Prostate gland (tissue), 2 donors: Measurements from ENCODE around the gene CAND2. TPM values are rescaled to one million over a fixed set of nuclear protein-coding genes. Genes with fewer than 3 reads are reported as not detected.
"Not testable (repeated sequence)": the region's sequence is repeated elsewhere in the genome, so short reads cannot be mapped to it uniquely, and the experiment has no call there.

Experiments
- DNase-seq: peaks from one replicate; pipeline ENCODE4 v3.0.0-alpha.2; 2019; ENCODE audit warnings: low spot score
- H3K27ac ChIP-seq, 2 donors: fragments of 200-600 bp; sonication (generic); 2 replicates each; pipeline ENCODE4 v1.5.1; 2017 to 2019
- H3K27me3 ChIP-seq: fragments of 200-600 bp; sonication (generic); replicated peaks from 2 replicates; pipeline ENCODE4 v1.5.1; 2019; ENCODE audit not compliant: insufficient read depth
- H3K36me3 ChIP-seq, 2 donors: fragments of 200-600 bp; sonication (generic); 1 replicate in 1 of 2; 2 replicates in 1 of 2; pipeline versions ENCODE4 v1.5.1 to v1.8.1; 2017 to 2019
- H3K4me1 ChIP-seq: fragments of 200-600 bp; sonication (generic); replicated peaks from 2 replicates; pipeline ENCODE4 v1.5.1; 2019
- H3K4me3 ChIP-seq, 2 donors: fragments of 200-600 bp; sonication (generic); 2 replicates each; pipeline ENCODE4 v1.5.1; 2017 to 2019
- H3K9me3 ChIP-seq: fragments of 200-600 bp; sonication (generic); 2 replicates; pipeline ENCODE4 v1.5.1; 2017
- CTCF ChIP-seq, 4 experiments: fragments of 200-600 bp in 2 of 4; fragments of 450-650 bp in 2 of 4; sonication (generic) in 2 of 4; IDR thresholded peaks; 1 replicate in 3 of 4; 2 replicates in 1 of 4; pipeline ENCODE4 v1.5.1; 2016 to 2019; ENCODE audit warnings: antibody characterized with exemption in 4 of 4, mild to moderate bottlenecking in 2 of 4, moderate library complexity in 2 of 4
- POLR2A ChIP-seq: fragments of 450-650 bp; IDR thresholded peaks from one replicate; pipeline ENCODE4 v1.6.1; 2016; ENCODE audit warnings: antibody characterized with exemption, mild to moderate bottlenecking
- POLR2AphosphoS5 ChIP-seq: sonication (generic); formaldehyde crosslinking; IDR thresholded peaks from one replicate; pipeline ENCODE4 v1.6.1; 2017; ENCODE audit warnings: antibody characterized with exemption
- WGBS: methylation state at CpG from one replicate; pipeline ENCODE4 v1.1.5; 2018; 5-methylcytosine and 5-hydroxymethylcytosine counted together
- intact Hi-C: fragments of 100-400 bp; cut with DNase I; formaldehyde crosslinking; loops from one replicate; pipeline ENCODE4 v1.14.2; 2022
- small RNA-seq, 2 donors: library from RNA; depleted of rRNA; stranded (forward); fragments of <200 nt; gene quantifications; one replicate each; pipeline ENCODE3, GENCODE V24; 2016
- total RNA-seq, 2 donors: library from RNA; depleted of rRNA; stranded (reverse); fragments of >200 nt; gene quantifications; one replicate each; pipeline ENCODE4 v1.1.0, GENCODE V29; 2016

The CAND2 gene
- total RNA-seq, 2 donors from 2014 or later = 8.4 to 86.3 TPM

DNA sequence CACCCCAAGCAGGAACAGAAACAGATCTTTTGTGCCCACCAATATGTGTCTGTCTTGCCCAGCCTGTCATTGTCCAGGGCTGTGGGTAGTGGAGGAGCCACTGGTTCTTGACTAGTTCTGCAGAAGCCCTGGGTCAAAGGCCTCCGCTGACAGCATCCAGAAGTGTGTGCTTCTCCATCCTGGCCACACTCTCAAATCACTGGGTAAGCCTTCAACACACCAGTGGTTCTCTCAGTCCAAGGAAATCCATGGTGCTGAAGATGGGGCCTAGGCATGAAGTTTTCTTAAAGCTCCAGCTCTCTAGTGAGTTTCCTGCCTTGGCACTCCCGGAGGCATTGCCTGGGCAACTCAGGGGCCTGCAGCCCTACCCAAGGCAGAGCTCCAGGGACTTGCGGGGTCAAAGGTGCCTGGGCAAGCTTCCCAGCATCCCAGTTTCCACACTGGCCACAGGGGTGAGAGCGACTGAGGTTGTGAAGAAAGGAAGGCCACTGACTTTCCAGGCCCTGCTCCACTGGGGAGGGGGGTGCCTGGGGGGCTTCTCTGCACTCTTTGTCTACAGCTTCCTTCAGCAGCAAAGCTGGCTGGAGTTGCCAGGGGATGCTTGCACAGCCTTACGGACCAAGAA, 82.8 kb downstream of the CAND2 start:
- Histone ChIP-seq H3K27me3 (no peaks in the 10 kb centered on the region), H3K4me3 (no peak overlapping the region), H3K4me1 (peaks cover 3% of the 10 kb centered on the region), H3K9me3 (no peaks in the 10 kb centered on the region), H3K36me3 (no peaks in the 10 kb centered on the region), H3K27ac (no peak overlapping the region)
- TF ChIP-seq CTCF (IDR thresholded peaks at IDR 0.05) = no peak
- no peak for TF ChIP-seq POLR2A
- no peak for TF ChIP-seq POLR2AphosphoS5
- no peak for DNase-seq
- intact Hi-C loops = no loop called here
- 97% methylated on average over 5 of the region's 5 CpGs for WGBS

GRCh38 chr3:12881858-12882257, 85.4 kb downstream of the CAND2 start:
- H3K9me3 ChIP-seq, intact Hi-C loops, H3K27me3 ChIP-seq, H3K36me3 ChIP-seq, H3K4me3 ChIP-seq, H3K27ac ChIP-seq, DNase-seq, H3K4me1 ChIP-seq: not testable (repeated sequence)
- WGBS = 96% methylated on average over 11 of the region's 12 CpGs

GRCh38 chr3:12882336-12883310, 86.1 kb downstream of the CAND2 start:
- intact Hi-C loops = no loop called here
- no peaks in the 10 kb centered on the region for H3K9me3 ChIP-seq
- H3K27me3 ChIP-seq = no peaks in the 10 kb centered on the region
- 94% methylated on average over 51 of the region's 62 CpGs for WGBS
- no peaks in the 10 kb centered on the region for H3K36me3 ChIP-seq
- no peaks in the 10 kb centered on the region for H3K4me1 ChIP-seq
- H3K4me3 ChIP-seq = no peak overlapping the region
- H3K27ac ChIP-seq = no peak overlapping the region
- TF ChIP-seq POLR2AphosphoS5 (no peak), POLR2A (no peak), CTCF (IDR thresholded peaks at IDR 0.05) (no peak)
- no peak for DNase-seq

GRCh38 chr3:12884186-12884680, 87.8 kb downstream of the CAND2 start:
- Histone ChIP-seq H3K4me1 (no peaks in the 10 kb centered on the region), H3K4me3 (no peak overlapping the region), H3K36me3 (no peaks in the 10 kb centered on the region), H3K27me3 (no peaks in the 10 kb centered on the region), H3K9me3 (no peaks in the 10 kb centered on the region), H3K27ac (no peak overlapping the region)
- TF ChIP-seq POLR2A (no peak), POLR2AphosphoS5 (peak; percentile 37)
- intact Hi-C loops = no loop called here
- DNase-seq = peak; percentile 20
- 39% methylated on average over 15 of the region's 15 CpGs for WGBS

Small RNA genes within 50 kb of the gene (small RNA-seq; reads per million reads assigned to genes)
- gene AC034198.1 = 0 reads per million in 2 donors

Other genes starting within 250 kb of the CAND2 start
- gene MKRN2, start 239.6 kb upstream of the CAND2 start, total RNA-seq = 10 to 100 TPM; 22.2 to 54.5 TPM
- 100 to 1,000 TPM; 101 to 126 TPM for gene RAF1, start 132.6 kb upstream of the CAND2 start, total RNA-seq
- gene TMEM40, start 37.4 kb upstream of the CAND2 start, total RNA-seq = 1 to 10 TPM; 1.9 to 8.5 TPM
- gene RPL32, start 44.9 kb downstream of the CAND2 start, total RNA-seq = 1,000 to 10,000 TPM in 1 of 2 donors, 100 to 1,000 TPM in 1; 851 to 1,881 TPM